Measurements from ENCODE around the gene SLC13A1.

DNA sequence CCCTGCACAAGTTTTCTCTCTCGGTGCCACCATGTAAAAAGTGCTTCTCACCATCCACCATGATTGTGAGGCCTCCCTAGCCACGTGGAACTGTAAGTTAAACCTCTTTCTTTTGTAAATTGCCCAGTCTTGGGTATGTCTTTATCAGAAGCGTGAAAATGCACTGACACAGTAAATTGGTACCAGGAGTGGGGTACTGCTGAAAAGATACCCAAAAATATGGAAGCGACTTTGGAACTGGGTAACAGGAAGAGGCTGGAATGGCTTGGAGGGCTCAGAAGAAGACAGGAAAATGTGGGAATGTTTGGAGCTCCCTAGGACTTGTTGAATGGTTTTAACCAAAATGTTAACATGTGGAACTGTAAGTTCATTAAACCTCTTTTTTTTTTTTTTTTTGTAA lies 15.6 kb upstream of the SLC13A1 start:
- TF ChIP-seq, protein P1, sequence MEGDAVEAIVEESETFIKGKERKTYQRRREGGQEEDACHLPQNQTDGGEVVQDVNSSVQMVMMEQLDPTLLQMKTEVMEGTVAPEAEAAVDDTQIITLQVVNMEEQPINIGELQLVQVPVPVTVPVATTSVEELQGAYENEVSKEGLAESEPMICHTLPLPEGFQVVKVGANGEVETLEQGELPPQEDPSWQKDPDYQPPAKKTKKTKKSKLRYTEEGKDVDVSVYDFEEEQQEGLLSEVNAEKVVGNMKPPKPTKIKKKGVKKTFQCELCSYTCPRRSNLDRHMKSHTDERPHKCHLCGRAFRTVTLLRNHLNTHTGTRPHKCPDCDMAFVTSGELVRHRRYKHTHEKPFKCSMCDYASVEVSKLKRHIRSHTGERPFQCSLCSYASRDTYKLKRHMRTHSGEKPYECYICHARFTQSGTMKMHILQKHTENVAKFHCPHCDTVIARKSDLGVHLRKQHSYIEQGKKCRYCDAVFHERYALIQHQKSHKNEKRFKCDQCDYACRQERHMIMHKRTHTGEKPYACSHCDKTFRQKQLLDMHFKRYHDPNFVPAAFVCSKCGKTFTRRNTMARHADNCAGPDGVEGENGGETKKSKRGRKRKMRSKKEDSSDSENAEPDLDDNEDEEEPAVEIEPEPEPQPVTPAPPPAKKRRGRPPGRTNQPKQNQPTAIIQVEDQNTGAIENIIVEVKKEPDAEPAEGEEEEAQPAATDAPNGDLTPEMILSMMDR (IDR thresholded peaks at IDR 0.05): no peak
- no peak for TF ChIP-seq POLR2A (IDR thresholded peaks at IDR 0.05)

All from body of pancreas (tissue), 4 donors.